GM12873 (cell line): Measurements from ENCODE around the gene ILF2.

Experiments
- TF ChIP-seq, protein P1 (sequence below): IDR thresholded peaks from 2 replicates; pipeline ENCODE4 v1.5.1; 2012; ENCODE audit warnings: low read depth, mild to moderate bottlenecking, moderate library complexity, low read length, control low read depth; ENCODE audit not compliant: insufficient read depth; ENCODE audit errors: missing control alignments

ILF2 gene

DNA sequence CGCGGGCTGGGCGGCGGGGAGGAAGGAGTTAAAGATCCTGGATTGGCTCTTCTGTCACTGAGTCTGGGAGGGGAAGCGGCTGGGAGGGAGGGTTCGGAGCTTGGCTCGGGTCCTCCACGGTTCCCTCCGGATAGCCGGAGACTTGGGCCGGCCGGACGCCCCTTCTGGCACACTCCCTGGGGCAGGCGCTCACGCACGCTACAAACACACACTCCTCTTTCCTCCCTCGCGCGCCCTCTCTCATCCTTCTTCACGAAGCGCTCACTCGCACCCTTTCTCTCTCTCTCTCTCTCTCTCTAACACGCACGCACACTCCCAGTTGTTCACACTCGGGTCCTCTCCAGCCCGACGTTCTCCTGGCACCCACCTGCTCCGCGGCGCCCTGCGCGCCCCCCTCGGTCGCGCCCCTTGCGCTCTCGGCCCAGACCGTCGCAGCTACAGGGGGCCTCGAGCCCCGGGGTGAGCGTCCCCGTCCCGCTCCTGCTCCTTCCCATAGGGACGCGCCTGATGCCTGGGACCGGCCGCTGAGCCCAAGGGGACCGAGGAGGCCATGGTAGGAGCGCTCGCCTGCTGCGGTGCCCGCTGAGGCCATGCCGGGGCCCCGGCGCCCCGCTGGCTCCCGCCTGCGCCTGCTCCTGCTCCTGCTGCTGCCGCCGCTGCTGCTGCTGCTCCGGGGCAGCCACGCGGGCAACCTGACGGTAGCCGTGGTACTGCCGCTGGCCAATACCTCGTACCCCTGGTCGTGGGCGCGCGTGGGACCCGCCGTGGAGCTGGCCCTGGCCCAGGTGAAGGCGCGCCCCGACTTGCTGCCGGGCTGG is 7.9 kb upstream of the ILF2 start, which contains the start of gene NPR1:
Gene NPR1, plus strand, starts transcription at position 170 of the 818 bp plus-strand sequence. Its CDS starts 421 bp downstream, at position 591.
- TF ChIP-seq, protein P1, sequence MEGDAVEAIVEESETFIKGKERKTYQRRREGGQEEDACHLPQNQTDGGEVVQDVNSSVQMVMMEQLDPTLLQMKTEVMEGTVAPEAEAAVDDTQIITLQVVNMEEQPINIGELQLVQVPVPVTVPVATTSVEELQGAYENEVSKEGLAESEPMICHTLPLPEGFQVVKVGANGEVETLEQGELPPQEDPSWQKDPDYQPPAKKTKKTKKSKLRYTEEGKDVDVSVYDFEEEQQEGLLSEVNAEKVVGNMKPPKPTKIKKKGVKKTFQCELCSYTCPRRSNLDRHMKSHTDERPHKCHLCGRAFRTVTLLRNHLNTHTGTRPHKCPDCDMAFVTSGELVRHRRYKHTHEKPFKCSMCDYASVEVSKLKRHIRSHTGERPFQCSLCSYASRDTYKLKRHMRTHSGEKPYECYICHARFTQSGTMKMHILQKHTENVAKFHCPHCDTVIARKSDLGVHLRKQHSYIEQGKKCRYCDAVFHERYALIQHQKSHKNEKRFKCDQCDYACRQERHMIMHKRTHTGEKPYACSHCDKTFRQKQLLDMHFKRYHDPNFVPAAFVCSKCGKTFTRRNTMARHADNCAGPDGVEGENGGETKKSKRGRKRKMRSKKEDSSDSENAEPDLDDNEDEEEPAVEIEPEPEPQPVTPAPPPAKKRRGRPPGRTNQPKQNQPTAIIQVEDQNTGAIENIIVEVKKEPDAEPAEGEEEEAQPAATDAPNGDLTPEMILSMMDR: peak; percentile 0

GRCh38 chr1:153677718-153678518 is 7.1 kb upstream of the ILF2 start:
- TF ChIP-seq, protein P1: peak; percentile 96

DNA sequence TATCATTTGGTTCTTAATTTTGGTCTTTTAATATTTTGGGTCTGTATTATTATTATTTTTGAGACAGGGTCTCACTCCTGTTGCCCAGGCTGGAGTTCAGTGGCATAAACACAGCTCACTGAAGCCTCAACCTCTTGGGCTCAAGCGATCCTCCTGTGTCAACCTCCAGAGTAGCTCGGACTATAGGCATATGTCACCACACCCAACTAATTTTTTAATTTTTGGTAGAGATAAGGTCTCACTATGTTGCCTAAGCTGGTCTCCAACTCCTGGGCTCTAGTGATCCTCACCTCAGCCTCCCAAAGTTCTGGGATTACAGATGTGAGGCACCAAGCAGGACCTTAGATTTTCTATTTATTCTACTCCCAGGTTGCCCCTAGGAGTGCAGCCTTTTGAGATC is 2.7 kb upstream of the ILF2 start:
- TF ChIP-seq, protein P1: no peak

DNA sequence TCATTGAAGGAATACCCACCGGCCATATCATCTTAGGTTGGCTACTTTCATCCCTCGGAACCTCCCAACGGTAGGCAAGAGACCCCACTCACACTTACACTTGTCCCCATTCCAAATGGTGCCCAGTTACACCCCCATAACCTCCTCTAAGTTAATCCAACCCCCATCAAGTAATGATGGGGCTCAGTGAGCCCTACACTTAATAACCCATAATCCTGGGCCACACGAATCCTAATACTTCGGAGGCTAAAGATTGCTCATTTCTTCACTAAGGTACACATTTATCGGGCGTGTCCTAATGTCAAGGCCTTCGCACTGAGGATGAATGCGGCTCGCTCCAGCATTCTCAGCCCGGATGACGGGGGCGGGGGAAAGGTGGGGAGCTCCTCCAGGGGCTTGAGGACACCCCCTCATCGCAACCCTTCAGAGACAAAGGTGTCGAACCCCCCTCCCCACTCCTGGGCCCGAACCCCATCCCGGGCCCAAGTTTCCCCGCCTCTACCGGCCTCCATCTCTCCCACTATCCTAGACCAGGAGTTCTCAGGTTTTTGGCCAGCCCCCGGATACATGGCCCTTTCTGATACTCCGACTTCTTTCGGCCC is 435 bp downstream of the ILF2 start:
- TF ChIP-seq, protein P1: no peak

DNA sequence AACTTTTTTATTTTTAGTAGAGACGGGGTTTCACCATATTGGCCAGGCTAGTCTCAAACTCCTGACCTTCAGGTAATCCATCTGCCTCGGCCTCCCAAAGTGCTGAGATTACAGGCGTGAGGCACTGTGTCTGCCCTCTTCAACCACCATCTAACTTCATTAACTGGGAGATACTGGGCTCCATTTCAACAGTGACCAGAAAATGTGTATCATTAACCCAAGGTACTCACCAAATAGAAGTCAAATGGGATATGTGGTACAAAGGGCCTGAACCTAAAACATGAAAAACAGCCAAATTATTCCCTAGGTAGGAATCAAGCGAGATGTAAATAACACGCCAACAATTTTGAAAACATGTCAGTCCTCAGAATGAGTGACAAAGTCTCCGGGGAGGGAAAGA is 1.2 kb downstream of the ILF2 start:
- TF ChIP-seq, protein P1: no peak

DNA sequence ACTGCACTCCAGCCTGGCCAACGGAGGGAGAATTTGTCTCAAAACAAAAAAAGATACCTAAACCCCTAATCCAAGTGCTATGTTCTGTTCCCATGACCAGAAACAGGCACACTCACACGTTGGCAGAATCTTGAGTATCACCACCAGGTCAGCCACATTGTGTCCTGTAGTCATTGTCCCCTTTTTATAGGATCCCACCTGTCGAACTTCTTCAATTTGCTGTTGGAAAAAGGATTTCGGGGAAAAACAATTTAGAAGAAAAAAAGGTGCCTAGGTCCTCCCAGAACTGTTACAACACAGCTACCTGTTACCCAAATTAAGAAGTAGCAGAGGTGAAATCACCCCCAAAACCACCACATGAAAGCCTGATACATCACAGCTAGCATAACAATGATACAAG is 3.4 kb downstream of the ILF2 start:
- TF ChIP-seq, protein P1: no peak

DNA sequence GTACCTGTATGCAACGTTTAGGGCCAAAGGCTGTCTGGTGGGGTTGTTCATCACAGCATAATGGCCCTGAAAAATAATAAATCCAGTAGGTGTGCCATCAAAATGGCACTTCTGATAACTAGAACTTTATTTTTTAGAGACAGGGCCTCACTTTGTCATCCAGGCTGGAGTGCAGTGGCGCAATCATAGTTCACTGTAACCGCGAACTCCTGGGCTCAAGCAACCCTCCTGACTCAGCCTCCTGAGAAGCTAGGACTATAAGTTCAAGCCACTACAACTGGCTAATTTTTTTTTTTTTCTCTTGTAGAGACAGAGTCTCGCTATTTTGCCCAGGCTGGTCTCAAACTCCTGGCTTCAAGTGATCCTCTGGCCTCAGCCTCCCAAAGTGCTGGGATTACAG is 7.6 kb downstream of the ILF2 start:
- TF ChIP-seq, protein P1: no peak
